IPS-20b (cell line): ENCODE measurements around the gene NOXA1.

Source experiments
- H3K27ac ChIP-seq: one replicate; pipeline ENCODE4 v1.5.1; 2013; ENCODE audit warnings: low read length
- H3K27me3 ChIP-seq: 2 replicates; pipeline ENCODE4 v1.6.1; 2013; ENCODE audit warnings: mild to moderate bottlenecking, low read length, inconsistent platforms; ENCODE audit not compliant: insufficient read depth
- H3K36me3 ChIP-seq: 2 replicates; pipeline ENCODE4 v1.6.1; 2013; ENCODE audit warnings: low read depth, mild to moderate bottlenecking, inconsistent platforms, low read length, moderate library complexity; ENCODE audit not compliant: insufficient read depth
- H3K4me1 ChIP-seq: 2 replicates; pipeline ENCODE4 v1.6.1; 2013; ENCODE audit warnings: mild to moderate bottlenecking, control low read depth, inconsistent platforms, low read length, moderate library complexity; ENCODE audit not compliant: insufficient read depth
- H3K4me3 ChIP-seq: 2 replicates; pipeline ENCODE4 v1.5.1; 2013; ENCODE audit warnings: mild to moderate bottlenecking, low read length, inconsistent platforms
- H3K9ac ChIP-seq: 2 replicates; pipeline ENCODE4 v1.6.1; 2013; ENCODE audit warnings: low read depth, mild to moderate bottlenecking, inconsistent platforms, low read length, moderate library complexity
- H3K9me3 ChIP-seq: 2 replicates; pipeline ENCODE4 v1.6.1; 2013; ENCODE audit warnings: mild to moderate bottlenecking, low read depth, low read length, inconsistent platforms; ENCODE audit not compliant: insufficient read depth

NOXA1 gene

DNA sequence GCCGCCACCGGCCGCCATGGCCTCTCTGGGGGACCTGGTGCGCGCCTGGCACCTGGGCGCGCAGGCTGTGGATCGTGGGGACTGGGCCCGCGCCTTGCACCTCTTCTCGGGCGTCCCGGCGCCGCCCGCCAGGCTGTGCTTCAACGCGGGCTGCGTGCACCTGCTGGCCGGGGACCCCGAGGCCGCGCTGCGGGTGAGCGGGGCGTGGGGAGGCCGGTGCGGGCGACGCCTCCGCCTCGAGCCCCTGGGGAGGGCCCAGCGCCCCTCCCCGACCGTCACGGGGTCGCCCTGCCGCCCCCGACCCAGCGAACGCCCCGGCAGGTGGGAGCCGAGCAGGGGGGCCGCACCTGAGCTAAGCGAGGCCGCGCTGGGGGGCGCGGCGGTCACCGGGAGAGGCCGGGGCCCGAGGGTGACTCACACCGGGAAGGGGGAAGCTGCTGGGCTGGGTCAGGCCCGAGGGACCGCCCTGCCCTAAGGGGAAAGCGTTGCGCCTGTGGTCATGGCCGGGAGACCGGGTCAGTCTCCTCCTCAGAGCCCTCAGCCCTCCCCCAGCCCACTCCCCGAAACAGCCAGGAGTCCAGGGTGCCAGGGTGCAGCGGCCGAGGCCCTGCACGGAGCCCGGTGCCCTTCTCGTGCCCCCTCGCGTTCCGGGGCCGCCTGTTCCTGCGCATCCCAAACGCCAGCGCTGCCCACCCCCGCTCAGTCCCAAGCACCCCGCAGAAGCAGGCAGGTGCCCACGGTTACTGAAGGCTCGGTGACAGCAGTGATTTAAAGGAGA is 510 bp downstream of the NOXA1 start:
- H3K9ac ChIP-seq, result no peak overlapping the region
- peak overlapping the region; percentile 51; the same call in 1 of the 2 replicates for H3K4me3 ChIP-seq
- H3K4me1 ChIP-seq, result peaks cover 4% of the 10 kb centered on the region; the same call in 1 of the 2 replicates
- no peaks in the 10 kb centered on the region for H3K36me3 ChIP-seq
- H3K9me3 ChIP-seq, result no peaks in the 10 kb centered on the region
- H3K27ac ChIP-seq, result no peak overlapping the region
- H3K27me3 ChIP-seq, result peaks cover 15% of the 10 kb centered on the region; the same call in 1 of the 2 replicates

DNA sequence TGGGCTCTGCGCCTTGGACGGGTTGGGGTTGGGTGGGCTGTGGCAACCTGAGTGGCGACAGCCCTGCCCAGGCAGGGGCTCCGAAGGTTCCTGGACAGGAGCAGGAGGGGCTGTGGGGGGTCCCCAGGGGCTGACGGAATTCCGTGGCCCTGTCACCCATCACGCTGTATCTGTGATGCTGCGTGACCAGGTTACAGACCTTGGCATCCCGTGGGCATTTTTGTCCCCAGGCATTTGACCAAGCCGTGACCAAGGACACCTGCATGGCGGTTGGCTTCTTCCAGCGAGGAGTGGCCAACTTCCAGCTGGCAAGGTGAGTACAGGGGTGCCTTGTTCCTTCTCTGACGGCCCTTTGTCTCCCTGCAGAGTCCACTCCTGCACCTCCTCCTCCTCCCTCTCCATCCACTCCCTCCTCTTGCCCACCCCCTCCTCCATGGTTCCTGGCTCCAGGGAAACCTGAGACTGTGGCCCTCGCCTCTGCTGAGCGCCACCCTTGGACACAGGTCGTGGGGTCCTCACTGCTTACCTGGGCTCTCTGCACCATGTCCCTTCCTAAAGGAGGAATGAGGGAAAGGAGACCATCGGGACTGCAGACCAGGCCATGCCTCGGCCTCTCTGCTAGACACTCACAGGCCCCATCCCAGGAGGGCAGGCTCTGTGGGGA is 3.0 kb downstream of the NOXA1 start:
- no peak overlapping the region for H3K4me3 ChIP-seq
- no peaks in the 10 kb centered on the region for H3K9me3 ChIP-seq
- no peak overlapping the region for H3K9ac ChIP-seq
- no peaks in the 10 kb centered on the region for H3K36me3 ChIP-seq
- peaks cover 15% of the 10 kb centered on the region; the same call in 1 of the 2 replicates for H3K27me3 ChIP-seq
- peaks cover 4% of the 10 kb centered on the region; the same call in 1 of the 2 replicates for H3K4me1 ChIP-seq
- H3K27ac ChIP-seq, result no peak overlapping the region

GRCh38 chr9:137427454-137428310 is 4.5 kb downstream of the NOXA1 start:
- Histone ChIP-seq H3K4me3 (no peak overlapping the region), H3K9me3 (no peaks in the 10 kb centered on the region), H3K4me1 (no peaks in the 10 kb centered on the region), H3K27ac (no peak overlapping the region), H3K36me3 (no peaks in the 10 kb centered on the region), H3K9ac (no peak overlapping the region), H3K27me3 (peaks cover 15% of the 10 kb centered on the region; the same call in 1 of the 2 replicates)

GRCh38 chr9:137428311-137428630 is 5.1 kb downstream of the NOXA1 start:
- Histone ChIP-seq H3K36me3 (no peaks in the 10 kb centered on the region), H3K4me3 (no peak overlapping the region), H3K9me3 (no peaks in the 10 kb centered on the region), H3K27ac (no peak overlapping the region), H3K27me3 (peaks cover 15% of the 10 kb centered on the region; the same call in 1 of the 2 replicates), H3K9ac (no peak overlapping the region), H3K4me1 (no peaks in the 10 kb centered on the region)

DNA sequence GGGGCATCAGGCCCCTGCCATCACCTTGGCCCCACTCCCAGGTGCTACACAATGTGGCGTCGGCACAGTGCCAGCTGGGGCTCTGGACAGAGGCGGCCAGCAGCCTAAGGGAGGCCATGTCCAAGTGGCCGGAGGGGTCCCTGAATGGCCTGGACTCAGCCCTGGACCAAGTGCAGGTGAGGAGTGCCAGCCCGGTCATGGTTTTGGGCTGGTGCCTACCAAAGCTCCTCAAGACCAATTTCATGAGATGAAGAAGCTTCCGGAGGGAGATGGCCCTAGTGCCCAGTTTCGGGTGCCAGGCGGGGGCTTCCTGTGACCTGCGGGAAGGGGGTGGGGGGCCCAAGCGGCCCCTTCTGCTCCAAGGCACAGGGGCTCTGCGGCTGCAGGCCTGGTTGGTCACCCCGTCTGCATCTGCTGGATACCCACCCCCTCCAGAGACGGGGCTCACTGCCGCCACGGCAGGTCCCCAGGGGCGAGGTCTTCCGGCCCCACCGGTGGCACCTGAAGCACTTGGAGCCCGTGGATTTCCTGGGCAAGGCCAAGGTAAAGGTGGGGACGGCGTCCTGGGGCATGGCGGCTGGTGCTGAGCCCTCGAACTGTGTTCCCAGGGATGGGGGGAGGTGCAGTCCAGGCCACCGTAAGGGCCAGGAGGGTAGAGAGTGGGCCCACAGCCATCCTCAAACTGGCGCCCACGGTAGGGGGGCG is 5.8 kb downstream of the NOXA1 start:
- Histone ChIP-seq H3K27me3 (peaks cover 9% of the 10 kb centered on the region; the same call in 1 of the 2 replicates), H3K9me3 (no peaks in the 10 kb centered on the region), H3K27ac (no peak overlapping the region), H3K9ac (no peak overlapping the region), H3K4me1 (no peaks in the 10 kb centered on the region), H3K4me3 (no peak overlapping the region), H3K36me3 (no peaks in the 10 kb centered on the region)

GRCh38 chr9:137429546-137429890 is 6.3 kb downstream of the NOXA1 start:
- Histone ChIP-seq H3K4me3 (no peak overlapping the region), H3K9me3 (no peaks in the 10 kb centered on the region), H3K27me3 (peaks cover 3% of the 10 kb centered on the region; the same call in 1 of the 2 replicates), H3K4me1 (no peaks in the 10 kb centered on the region), H3K36me3 (no peaks in the 10 kb centered on the region), H3K27ac (no peak overlapping the region), H3K9ac (no peak overlapping the region)

DNA sequence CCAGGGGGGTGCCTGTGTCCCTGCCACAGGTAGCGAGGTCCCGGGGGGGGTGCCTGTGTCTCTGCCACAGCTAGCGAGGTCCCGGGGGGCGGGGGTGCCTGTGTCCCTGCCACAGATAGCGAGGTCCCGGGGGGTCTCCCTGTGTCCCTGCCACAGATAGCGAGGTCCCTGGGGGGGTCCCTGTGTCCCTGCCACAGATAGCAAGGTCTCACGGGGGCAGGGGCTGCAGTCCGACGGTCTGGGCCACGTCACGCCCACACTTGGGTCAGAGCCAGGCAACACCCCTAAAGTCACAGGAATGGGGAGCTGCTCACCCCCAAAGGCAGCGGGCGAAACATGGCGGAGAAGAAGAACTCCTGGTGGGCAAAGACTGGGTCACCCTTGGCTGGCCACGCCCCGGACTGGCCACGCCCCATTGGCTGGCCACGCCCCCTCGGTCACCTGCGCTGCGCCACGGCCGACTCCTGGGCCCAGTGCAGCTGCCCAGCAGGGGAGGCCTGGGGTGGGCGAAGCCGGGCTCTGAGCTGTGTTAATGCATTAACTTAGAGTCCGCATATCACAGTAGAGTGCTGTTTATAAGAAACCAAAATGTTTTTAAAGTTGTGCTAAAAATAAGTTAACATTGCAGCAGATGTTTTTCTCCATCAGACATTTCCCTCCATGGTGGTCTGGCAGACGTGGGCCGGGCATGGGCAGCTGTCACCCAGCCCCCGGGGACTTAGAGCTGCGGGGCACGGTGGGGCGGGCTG is 7.0 kb downstream of the NOXA1 start:
- H3K36me3 ChIP-seq, result no peaks in the 10 kb centered on the region
- no peak overlapping the region for H3K27ac ChIP-seq
- H3K9ac ChIP-seq, result no peak overlapping the region
- H3K9me3 ChIP-seq, result no peaks in the 10 kb centered on the region
- no peak overlapping the region for H3K4me3 ChIP-seq
- H3K27me3 ChIP-seq, result no peaks in the 10 kb centered on the region
- no peaks in the 10 kb centered on the region for H3K4me1 ChIP-seq

DNA sequence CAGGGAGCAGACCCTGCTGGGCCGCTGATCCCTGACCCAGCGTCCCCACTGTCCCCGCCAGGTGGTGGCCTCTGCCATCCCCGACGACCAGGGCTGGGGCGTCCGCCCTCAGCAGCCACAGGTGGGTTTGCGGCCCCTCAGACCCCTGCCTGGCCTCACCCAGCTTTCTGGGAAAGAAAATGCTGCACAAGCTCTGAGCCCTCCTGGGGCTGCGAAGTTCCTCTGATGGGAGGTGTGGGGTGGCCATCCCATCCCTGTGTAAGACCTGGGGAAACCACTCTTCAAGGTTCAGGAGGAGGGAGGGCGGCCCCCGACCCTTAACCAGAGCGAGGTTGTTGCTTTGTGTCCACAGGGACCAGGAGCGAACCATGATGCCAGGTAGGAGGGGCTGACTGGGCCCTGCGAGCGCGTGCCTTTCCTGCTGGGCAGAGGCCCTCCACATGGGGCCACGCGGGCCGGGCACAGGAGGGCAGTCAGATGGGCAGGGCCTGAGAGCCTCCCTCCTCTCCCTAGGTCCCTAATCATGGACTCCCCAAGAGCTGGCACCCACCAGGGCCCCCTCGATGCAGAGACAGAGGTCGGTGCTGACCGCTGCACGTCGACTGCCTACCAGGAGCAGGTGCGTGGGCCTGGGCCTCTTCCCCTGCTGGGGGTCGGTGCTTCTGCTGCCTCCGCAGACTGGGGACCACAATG is 7.7 kb downstream of the NOXA1 start:
- Histone ChIP-seq H3K4me3 (no peak overlapping the region), H3K27me3 (no peaks in the 10 kb centered on the region), H3K4me1 (no peaks in the 10 kb centered on the region), H3K9me3 (no peaks in the 10 kb centered on the region), H3K36me3 (no peaks in the 10 kb centered on the region), H3K27ac (no peak overlapping the region), H3K9ac (no peak overlapping the region)

- Histone ChIP-seq H3K36me3 (no peaks in the 10 kb centered on the region), H3K4me1 (no peaks in the 10 kb centered on the region), H3K27ac (no peak overlapping the region), H3K27me3 (no peaks in the 10 kb centered on the region), H3K4me3 (no peak overlapping the region), H3K9me3 (no peaks in the 10 kb centered on the region), H3K9ac (no peak overlapping the region)
These were observed 8.3 kb downstream of the NOXA1 start for GRCh38 chr9:137431416-137431931.

DNA sequence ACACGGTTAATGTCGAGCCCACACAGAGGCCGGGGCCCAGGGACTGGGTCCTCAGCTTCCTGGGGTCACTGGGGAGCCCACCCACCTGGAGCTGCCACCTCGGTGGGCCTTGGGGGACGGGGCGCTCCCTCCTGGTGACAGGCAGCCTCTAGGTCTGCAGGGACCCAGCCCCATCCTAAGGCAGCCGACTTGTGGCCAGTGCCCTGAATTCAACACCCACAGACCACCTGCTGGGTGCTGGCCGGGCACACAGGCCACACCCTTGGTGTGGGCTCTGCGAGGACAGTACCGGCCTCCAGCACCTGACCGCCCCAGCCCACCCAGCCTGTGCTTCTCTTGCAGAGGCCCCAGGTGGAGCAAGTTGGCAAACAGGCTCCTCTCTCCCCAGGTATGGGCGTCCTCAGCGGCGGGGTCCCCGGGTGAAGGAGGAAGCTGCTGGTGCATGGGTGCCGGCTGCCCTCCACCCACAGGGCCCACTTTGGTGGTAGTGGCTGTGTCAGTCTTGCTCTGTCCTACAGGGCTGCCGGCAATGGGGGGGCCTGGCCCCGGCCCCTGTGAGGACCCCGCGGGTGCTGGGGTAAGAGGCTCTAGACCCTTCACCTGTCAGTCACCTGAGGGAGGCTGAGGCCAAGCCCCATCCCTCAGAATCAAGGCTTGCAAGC is 9.6 kb downstream of the NOXA1 start:
- Histone ChIP-seq H3K36me3 (no peaks in the 10 kb centered on the region), H3K4me1 (no peaks in the 10 kb centered on the region), H3K27me3 (no peaks in the 10 kb centered on the region), H3K27ac (no peak overlapping the region), H3K9ac (no peak overlapping the region), H3K9me3 (no peaks in the 10 kb centered on the region), H3K4me3 (no peak overlapping the region)
